HEK293 (cell line): Measurements from ENCODE around the gene MRPL32.

ENCODE experiments used
- KLF7 ChIP-seq: fragments of 450-650 bp; formaldehyde crosslinking; IDR thresholded peaks from 2 replicates; pipeline ENCODE4 v1.5.1; 2016; ENCODE audit warnings: missing biosample characterization, missing genetic modification characterization, borderline replicate concordance
- SP3 ChIP-seq: fragments of 450-650 bp; formaldehyde crosslinking; IDR thresholded peaks from 2 replicates; pipeline ENCODE4 v1.5.1; 2016; ENCODE audit warnings: missing biosample characterization, missing genetic modification characterization
- SP7 ChIP-seq: fragments of 450-650 bp; formaldehyde crosslinking; IDR thresholded peaks from 2 replicates; pipeline ENCODE4 v1.5.1; 2016; ENCODE audit warnings: missing biosample characterization, missing genetic modification characterization
- ZFHX2 ChIP-seq: fragments of 450-650 bp; formaldehyde crosslinking; conservative IDR thresholded peaks from 2 replicates; pipeline ENCODE4 v1.5.1; 2016; ENCODE audit warnings: missing biosample characterization, missing genetic modification characterization
- ZNF10 ChIP-seq: fragments of 450-650 bp; formaldehyde crosslinking; IDR thresholded peaks from 2 replicates; pipeline ENCODE4 v1.5.1; 2017; ENCODE audit warnings: missing biosample characterization, missing genetic modification characterization
- ZNF112 ChIP-seq: fragments of 450-650 bp; formaldehyde crosslinking; IDR thresholded peaks from 2 replicates; pipeline ENCODE4 v1.5.0; 2017; ENCODE audit warnings: missing biosample characterization, missing genetic modification characterization
- ZNF114 ChIP-seq: fragments of 450-650 bp; formaldehyde crosslinking; IDR thresholded peaks from 2 replicates; pipeline ENCODE4 v1.5.0; 2017; ENCODE audit warnings: missing biosample characterization, missing genetic modification characterization
- ZNF155 ChIP-seq: fragments of 450-650 bp; formaldehyde crosslinking; IDR thresholded peaks from 2 replicates; pipeline ENCODE4 v1.5.1; 2016; ENCODE audit warnings: missing biosample characterization, missing genetic modification characterization
- ZNF266 ChIP-seq: fragments of 450-650 bp; formaldehyde crosslinking; IDR thresholded peaks from 2 replicates; pipeline ENCODE4 v1.5.1; 2016; ENCODE audit warnings: missing biosample characterization, missing genetic modification characterization, low read depth
- ZNF302 ChIP-seq: fragments of 450-650 bp; formaldehyde crosslinking; IDR thresholded peaks from 2 replicates; pipeline ENCODE4 v1.5.1; 2016; ENCODE audit warnings: missing biosample characterization, missing genetic modification characterization, low read depth
- ZNF324 ChIP-seq: fragments of 450-650 bp; formaldehyde crosslinking; IDR thresholded peaks from 2 replicates; pipeline ENCODE4 v1.5.1; 2016; ENCODE audit warnings: missing biosample characterization, missing genetic modification characterization
- ZNF341 ChIP-seq: fragments of 450-650 bp; formaldehyde crosslinking; IDR thresholded peaks from 2 replicates; pipeline ENCODE4; 2016; ENCODE audit warnings: low read depth, missing biosample characterization, missing genetic modification characterization
- ZNF433 ChIP-seq: fragments of 450-650 bp; formaldehyde crosslinking; IDR thresholded peaks from 2 replicates; pipeline ENCODE4 v1.5.1; 2016; ENCODE audit warnings: missing biosample characterization, missing genetic modification characterization, low read depth
- ZNF473 ChIP-seq: fragments of 450-650 bp; formaldehyde crosslinking; IDR thresholded peaks from 2 replicates; pipeline ENCODE4 v1.5.1; 2017; ENCODE audit warnings: missing biosample characterization, missing genetic modification characterization
- ZNF555 ChIP-seq: fragments of 450-650 bp; formaldehyde crosslinking; conservative IDR thresholded peaks from 2 replicates; pipeline ENCODE4 v1.5.1; 2017; ENCODE audit warnings: missing biosample characterization, mild to moderate bottlenecking, missing genetic modification characterization, inconsistent platforms
- ZNF610 ChIP-seq: fragments of 450-650 bp; formaldehyde crosslinking; IDR thresholded peaks from 2 replicates; pipeline ENCODE4 v1.5.1; 2016; ENCODE audit warnings: missing biosample characterization, missing genetic modification characterization, borderline replicate concordance
- ZNF623 ChIP-seq: fragments of 450-650 bp; formaldehyde crosslinking; IDR thresholded peaks from 2 replicates; pipeline ENCODE4 v1.5.1; 2016; ENCODE audit warnings: missing biosample characterization, missing genetic modification characterization
- TF ChIP-seq, protein P1 (sequence below): fragments of 450-650 bp; formaldehyde crosslinking; IDR thresholded peaks from 2 replicates; pipeline ENCODE4 v1.5.1; 2016; ENCODE audit warnings: missing biosample characterization, missing genetic modification characterization
- TF ChIP-seq, protein P2 (sequence below): sonication (generic); formaldehyde crosslinking; IDR thresholded peaks from 2 replicates; pipeline ENCODE4 v1.8.1; 2022; ENCODE audit warnings: mild to moderate bottlenecking, moderate library complexity, missing genetic modification reagents
- TF ChIP-seq, protein P3 (sequence below): fragments of 450-650 bp; formaldehyde crosslinking; IDR thresholded peaks from 2 replicates; pipeline ENCODE4 v1.5.1; 2016; ENCODE audit warnings: missing biosample characterization, missing genetic modification characterization
- TF ChIP-seq, protein P4 (sequence below): fragments of 450-650 bp; formaldehyde crosslinking; IDR thresholded peaks from 2 replicates; pipeline ENCODE4 v1.5.1; 2016; ENCODE audit warnings: missing biosample characterization, missing genetic modification characterization, borderline replicate concordance
- TF ChIP-seq, protein P5 (sequence below): fragments of 450-650 bp; formaldehyde crosslinking; conservative IDR thresholded peaks from 2 replicates; pipeline ENCODE4 v1.5.1; 2016; ENCODE audit warnings: low read depth, missing biosample characterization, missing genetic modification characterization
- TF ChIP-seq, protein P6 (sequence below): IDR thresholded peaks from 2 replicates; pipeline ENCODE4 v1.6.1; 2011; ENCODE audit warnings: mild to moderate bottlenecking, low read depth, low read length, borderline replicate concordance
- TF ChIP-seq, protein P7 (sequence below): fragments of 450-650 bp; formaldehyde crosslinking; IDR thresholded peaks from 2 replicates; pipeline ENCODE4; 2016; ENCODE audit warnings: missing biosample characterization, missing genetic modification characterization

MRPL32 gene

DNA sequence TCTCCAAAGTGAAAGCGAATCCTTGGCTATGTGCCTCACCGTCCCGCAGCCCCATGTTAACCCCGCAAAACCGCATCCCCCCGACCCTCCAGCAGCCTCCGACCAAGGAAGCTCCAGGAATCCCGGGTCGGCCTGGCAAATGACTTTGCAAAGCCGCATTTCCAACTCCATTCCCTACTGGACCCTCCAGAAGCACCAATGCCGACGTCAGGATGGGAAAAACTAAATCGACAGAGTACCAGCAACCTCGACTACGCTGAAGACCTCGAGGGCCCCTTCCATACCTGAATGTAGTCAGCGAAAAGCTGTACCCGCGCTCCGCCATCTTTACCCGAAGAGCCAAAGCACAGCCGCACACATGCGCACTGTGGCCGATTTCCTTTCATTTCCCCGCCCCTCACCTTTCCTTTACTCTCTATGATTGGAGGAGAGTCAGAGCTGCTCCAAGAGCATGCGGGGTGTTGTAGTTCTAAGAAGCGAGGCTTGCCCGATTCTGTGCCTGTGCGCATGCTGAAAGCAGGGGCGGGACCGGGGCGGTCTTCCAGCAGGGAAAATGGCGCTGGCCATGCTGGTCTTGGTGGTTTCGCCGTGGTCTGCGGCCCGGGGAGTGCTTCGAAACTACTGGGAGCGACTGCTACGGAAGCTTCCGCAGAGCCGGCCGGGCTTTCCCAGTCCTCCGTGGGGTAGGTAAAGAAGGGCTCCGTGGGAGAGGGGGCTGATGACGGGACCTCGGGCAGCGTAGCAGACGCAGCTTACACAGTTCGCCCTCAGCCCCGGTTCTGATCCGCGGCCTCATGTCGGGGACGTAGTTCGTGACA lies at the start of gene MRPL32, which contains the start of gene PSMA2 (continued):
- TF ChIP-seq, protein P1, sequence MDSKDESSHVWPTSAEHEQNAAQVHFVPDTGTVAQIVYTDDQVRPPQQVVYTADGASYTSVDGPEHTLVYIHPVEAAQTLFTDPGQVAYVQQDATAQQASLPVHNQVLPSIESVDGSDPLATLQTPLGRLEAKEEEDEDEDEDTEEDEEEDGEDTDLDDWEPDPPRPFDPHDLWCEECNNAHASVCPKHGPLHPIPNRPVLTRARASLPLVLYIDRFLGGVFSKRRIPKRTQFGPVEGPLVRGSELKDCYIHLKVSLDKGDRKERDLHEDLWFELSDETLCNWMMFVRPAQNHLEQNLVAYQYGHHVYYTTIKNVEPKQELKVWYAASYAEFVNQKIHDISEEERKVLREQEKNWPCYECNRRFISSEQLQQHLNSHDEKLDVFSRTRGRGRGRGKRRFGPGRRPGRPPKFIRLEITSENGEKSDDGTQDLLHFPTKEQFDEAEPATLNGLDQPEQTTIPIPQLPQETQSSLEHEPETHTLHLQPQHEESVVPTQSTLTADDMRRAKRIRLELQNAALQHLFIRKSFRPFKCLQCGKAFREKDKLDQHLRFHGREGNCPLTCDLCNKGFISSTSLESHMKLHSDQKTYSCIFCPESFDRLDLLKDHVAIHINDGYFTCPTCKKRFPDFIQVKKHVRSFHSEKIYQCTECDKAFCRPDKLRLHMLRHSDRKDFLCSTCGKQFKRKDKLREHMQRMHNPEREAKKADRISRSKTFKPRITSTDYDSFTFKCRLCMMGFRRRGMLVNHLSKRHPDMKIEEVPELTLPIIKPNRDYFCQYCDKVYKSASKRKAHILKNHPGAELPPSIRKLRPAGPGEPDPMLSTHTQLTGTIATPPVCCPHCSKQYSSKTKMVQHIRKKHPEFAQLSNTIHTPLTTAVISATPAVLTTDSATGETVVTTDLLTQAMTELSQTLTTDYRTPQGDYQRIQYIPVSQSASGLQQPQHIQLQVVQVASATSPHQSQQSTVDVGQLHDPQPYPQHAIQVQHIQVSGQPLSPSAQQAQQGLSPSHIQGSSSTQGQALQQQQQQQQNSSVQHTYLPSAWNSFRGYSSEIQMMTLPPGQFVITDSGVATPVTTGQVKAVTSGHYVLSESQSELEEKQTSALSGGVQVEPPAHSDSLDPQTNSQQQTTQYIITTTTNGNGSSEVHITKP (tag by site-specific recombination) = no peak
- TF ChIP-seq, protein P2, sequence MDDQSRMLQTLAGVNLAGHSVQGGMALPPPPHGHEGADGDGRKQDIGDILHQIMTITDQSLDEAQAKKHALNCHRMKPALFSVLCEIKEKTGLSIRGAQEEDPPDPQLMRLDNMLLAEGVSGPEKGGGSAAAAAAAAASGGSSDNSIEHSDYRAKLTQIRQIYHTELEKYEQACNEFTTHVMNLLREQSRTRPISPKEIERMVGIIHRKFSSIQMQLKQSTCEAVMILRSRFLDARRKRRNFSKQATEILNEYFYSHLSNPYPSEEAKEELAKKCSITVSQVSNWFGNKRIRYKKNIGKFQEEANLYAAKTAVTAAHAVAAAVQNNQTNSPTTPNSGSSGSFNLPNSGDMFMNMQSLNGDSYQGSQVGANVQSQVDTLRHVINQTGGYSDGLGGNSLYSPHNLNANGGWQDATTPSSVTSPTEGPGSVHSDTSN (CRISPR knock-in tag) = no peak
- TF ChIP-seq ZNF555 (tag by site-specific recombination) (no peak), ZNF433 (tag by site-specific recombination) (no peak), SP7 (tag by site-specific recombination) (peak; percentile 61; the same call in 1 of the 2 replicates), ZNF114 (no peak), ZNF324 (tag by site-specific recombination) (0 out of 2 replicates have a peak, but pooled peaks have one; percentile 8), ZNF473 (tag by site-specific recombination) (no peak), ZNF112 (tag by site-specific recombination) (no peak), ZNF10 (tag by site-specific recombination) (no peak), ZFHX2 (peak; percentile 53), ZNF302 (tag by site-specific recombination) (no peak), ZNF341 (tag by site-specific recombination) (no peak), SP3 (peak; percentile 98), ZNF610 (peak; percentile 31; the same call in 1 of the 2 replicates), ZNF155 (tag by site-specific recombination) (no peak), ZNF266 (tag by site-specific recombination) (no peak), KLF7 (tag by site-specific recombination) (peak; percentile 76; the same call in 1 of the 2 replicates), ZNF623 (tag by site-specific recombination) (no peak)
- TF ChIP-seq, protein P3, sequence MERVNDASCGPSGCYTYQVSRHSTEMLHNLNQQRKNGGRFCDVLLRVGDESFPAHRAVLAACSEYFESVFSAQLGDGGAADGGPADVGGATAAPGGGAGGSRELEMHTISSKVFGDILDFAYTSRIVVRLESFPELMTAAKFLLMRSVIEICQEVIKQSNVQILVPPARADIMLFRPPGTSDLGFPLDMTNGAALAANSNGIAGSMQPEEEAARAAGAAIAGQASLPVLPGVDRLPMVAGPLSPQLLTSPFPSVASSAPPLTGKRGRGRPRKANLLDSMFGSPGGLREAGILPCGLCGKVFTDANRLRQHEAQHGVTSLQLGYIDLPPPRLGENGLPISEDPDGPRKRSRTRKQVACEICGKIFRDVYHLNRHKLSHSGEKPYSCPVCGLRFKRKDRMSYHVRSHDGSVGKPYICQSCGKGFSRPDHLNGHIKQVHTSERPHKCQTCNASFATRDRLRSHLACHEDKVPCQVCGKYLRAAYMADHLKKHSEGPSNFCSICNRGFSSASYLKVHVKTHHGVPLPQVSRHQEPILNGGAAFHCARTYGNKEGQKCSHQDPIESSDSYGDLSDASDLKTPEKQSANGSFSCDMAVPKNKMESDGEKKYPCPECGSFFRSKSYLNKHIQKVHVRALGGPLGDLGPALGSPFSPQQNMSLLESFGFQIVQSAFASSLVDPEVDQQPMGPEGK = no peak
- TF ChIP-seq, protein P4, sequence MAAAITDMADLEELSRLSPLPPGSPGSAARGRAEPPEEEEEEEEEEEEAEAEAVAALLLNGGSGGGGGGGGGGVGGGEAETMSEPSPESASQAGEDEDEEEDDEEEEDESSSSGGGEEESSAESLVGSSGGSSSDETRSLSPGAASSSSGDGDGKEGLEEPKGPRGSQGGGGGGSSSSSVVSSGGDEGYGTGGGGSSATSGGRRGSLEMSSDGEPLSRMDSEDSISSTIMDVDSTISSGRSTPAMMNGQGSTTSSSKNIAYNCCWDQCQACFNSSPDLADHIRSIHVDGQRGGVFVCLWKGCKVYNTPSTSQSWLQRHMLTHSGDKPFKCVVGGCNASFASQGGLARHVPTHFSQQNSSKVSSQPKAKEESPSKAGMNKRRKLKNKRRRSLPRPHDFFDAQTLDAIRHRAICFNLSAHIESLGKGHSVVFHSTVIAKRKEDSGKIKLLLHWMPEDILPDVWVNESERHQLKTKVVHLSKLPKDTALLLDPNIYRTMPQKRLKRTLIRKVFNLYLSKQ (tag by site-specific recombination) = no peak
- TF ChIP-seq, protein P5, sequence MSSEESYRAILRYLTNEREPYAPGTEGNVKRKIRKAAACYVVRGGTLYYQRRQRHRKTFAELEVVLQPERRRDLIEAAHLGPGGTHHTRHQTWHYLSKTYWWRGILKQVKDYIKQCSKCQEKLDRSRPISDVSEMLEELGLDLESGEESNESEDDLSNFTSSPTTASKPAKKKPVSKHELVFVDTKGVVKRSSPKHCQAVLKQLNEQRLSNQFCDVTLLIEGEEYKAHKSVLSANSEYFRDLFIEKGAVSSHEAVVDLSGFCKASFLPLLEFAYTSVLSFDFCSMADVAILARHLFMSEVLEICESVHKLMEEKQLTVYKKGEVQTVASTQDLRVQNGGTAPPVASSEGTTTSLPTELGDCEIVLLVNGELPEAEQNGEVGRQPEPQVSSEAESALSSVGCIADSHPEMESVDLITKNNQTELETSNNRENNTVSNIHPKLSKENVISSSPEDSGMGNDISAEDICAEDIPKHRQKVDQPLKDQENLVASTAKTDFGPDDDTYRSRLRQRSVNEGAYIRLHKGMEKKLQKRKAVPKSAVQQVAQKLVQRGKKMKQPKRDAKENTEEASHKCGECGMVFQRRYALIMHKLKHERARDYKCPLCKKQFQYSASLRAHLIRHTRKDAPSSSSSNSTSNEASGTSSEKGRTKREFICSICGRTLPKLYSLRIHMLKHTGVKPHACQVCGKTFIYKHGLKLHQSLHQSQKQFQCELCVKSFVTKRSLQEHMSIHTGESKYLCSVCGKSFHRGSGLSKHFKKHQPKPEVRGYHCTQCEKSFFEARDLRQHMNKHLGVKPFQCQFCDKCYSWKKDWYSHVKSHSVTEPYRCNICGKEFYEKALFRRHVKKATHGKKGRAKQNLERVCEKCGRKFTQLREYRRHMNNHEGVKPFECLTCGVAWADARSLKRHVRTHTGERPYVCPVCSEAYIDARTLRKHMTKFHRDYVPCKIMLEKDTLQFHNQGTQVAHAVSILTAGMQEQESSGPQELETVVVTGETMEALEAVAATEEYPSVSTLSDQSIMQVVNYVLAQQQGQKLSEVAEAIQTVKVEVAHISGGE (tag by site-specific recombination) = no peak
- TF ChIP-seq, protein P6, sequence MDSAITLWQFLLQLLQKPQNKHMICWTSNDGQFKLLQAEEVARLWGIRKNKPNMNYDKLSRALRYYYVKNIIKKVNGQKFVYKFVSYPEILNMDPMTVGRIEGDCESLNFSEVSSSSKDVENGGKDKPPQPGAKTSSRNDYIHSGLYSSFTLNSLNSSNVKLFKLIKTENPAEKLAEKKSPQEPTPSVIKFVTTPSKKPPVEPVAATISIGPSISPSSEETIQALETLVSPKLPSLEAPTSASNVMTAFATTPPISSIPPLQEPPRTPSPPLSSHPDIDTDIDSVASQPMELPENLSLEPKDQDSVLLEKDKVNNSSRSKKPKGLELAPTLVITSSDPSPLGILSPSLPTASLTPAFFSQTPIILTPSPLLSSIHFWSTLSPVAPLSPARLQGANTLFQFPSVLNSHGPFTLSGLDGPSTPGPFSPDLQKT = no peak
- TF ChIP-seq, protein P7, sequence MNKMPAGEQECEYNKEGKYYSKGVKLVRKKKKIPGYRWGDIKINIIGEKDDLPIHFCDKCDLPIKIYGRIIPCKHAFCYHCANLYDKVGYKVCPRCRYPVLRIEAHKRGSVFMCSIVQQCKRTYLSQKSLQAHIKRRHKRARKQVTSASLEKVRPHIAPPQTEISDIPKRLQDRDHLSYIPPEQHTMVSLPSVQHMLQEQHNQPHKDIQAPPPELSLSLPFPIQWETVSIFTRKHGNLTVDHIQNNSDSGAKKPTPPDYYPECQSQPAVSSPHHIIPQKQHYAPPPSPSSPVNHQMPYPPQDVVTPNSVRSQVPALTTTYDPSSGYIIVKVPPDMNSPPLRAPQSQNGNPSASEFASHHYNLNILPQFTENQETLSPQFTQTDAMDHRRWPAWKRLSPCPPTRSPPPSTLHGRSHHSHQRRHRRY (tag by site-specific recombination) = no peak
